Pancreas (tissue), 10 donors: ENCODE measurements around the gene MKRN2. TPM values are rescaled to one million over a fixed set of nuclear protein-coding genes. Genes with fewer than 3 reads are reported as not detected.

Experiments
- ATAC-seq, 4 donors: fragments of 200-7000 bp; cut with Tn5 transposase; one replicate each; pipeline versions ENCODE4 v1.8.0 to v1.9.1; 2020; ENCODE audit warnings: mild to moderate bottlenecking in 4 of 4, moderate library complexity in 4 of 4
- DNase-seq, 6 donors: peaks; one replicate each; pipeline ENCODE4 v3.0.0-alpha.2; 2020
- FAIRE-seq: peaks from 2 replicates; lab custom pipeline; 2012; peaks lifted over from hg19 to GRCh38; lab: Jason Lieb, UNC
- H3K27ac ChIP-seq, 4 donors: fragments of 200-600 bp; sonication (generic); 1 replicate in 3 of 4; 2 replicates in 1 of 4; pipeline versions ENCODE4 v1.5.0 to v1.8.0; 2020
- H3K27me3 ChIP-seq, 4 donors: fragments of 200-600 bp; one replicate each; pipeline ENCODE4 v1.8.0; 2021
- H3K36me3 ChIP-seq, 3 donors: fragments of 200-600 bp; sonication (generic) in 1 of 3; one replicate each; pipeline versions ENCODE4 v1.5.0 to v1.8.0; 2020 to 2021
- H3K4me1 ChIP-seq, 3 donors: fragments of 200-600 bp; one replicate each; pipeline ENCODE4 v1.8.0; 2021
- H3K4me3 ChIP-seq, 4 donors: fragments of 200-600 bp; sonication (generic) in 2 of 4; one replicate each; pipeline versions ENCODE4 v1.5.0 to v1.8.0; 2020 to 2021
- H3K9me3 ChIP-seq, 4 donors: fragments of 200-600 bp; one replicate each; pipeline ENCODE4 v1.8.0; 2021
- WGBS, 2 donors: extraction: QIAGEN DNeasy Blood & Tissue Kit; methylation state at CpG; one replicate each; pipeline ENCODE4 v1.1.7; 2013; 5-methylcytosine and 5-hydroxymethylcytosine counted together
- intact Hi-C, 3 donors: fragments of 100-400 bp; cut with DNase I; formaldehyde crosslinking; loops; one replicate each; pipeline versions ENCODE4 v1.11.1 to v1.14.2; 2022
- polyA plus RNA-seq, 2 donors: library from polyadenylated mRNA; stranded (reverse); fragments of 200-250 nt; gene quantifications; one replicate each; pipeline ENCODE4 v1.2.3, GENCODE V29; 2013
- total RNA-seq, 6 donors: library from RNA; stranded (reverse); fragmentation: NEBNext Ultra II Directional in 4 of 6; extraction: Animal tissue kit (Norgen Biotek cat#: 25700) in 4 of 6; gene quantifications; one replicate each; pipeline versions ENCODE4 v1.2.1 to v1.2.4, GENCODE V29; 2021 to 2023
- TF ChIP-seq, protein P1 (sequence below), 4 donors: fragments of 200-600 bp; sonication (generic) in 3 of 4; IDR thresholded peaks; one replicate each; pipeline versions ENCODE4 v1.5.0 to v1.8.0; 2021; ENCODE audit warnings: antibody characterized with exemption in 4 of 4
- donor health status: healthy with polysubstance abuse.
- donor health status: DM: no; HTN: no; CAD: no; lungs with moderate emphysema.
- donor health status: DM: no; HTN: no; CAD: no.
- donor health status: control.
- donor health status: control.
- donor health status: Bipolar disorder and iron deficiency.
- donor health status: DM: yes; HTN: yes; CAD: no.
- donor health status: DM: no; HTN: no; CAD: no.
- donor health status: DM: no; HTN: no; CAD: no.
- donor health status: DM: yes; HTN: yes; CAD: no.

MKRN2 gene
- total and polyA plus RNA-seq, 8 donors, result 8.5 to 17.0 (median 13.2) TPM

DNA sequence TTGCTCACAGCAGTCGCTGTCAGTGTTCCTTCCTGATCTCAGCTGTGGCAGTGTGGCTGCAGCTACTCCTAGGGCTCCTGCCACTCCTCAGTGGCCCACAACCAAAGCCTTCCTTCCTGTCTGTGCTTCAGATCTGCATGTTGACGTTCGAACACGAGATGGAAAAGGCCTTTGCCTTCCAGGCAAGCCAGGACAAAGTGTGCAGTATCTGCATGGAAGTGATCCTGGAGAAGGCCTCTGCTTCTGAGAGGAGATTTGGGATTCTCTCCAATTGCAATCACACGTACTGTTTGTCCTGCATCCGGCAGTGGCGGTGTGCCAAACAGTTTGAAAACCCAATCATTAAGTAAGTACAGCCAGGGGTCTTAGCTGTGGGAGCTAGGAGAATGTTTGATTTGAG is 17.8 kb downstream of the MKRN2 start:
- Histone ChIP-seq H3K27ac (no peak overlapping the region), H3K4me3 (no peak overlapping the region), H3K36me3 (peaks cover 0 to 73% (median 32%) of the 10 kb centered on the region in 3 donors), H3K27me3 (no peaks in the 10 kb centered on the region), H3K9me3 (no peaks in the 10 kb centered on the region), H3K4me1 (peaks cover 0 to 6% (median 4%) of the 10 kb centered on the region in 3 donors)
- ATAC-seq (no peak), FAIRE-seq (no peak), DNase-seq (no peak)
- TF ChIP-seq, protein P1, sequence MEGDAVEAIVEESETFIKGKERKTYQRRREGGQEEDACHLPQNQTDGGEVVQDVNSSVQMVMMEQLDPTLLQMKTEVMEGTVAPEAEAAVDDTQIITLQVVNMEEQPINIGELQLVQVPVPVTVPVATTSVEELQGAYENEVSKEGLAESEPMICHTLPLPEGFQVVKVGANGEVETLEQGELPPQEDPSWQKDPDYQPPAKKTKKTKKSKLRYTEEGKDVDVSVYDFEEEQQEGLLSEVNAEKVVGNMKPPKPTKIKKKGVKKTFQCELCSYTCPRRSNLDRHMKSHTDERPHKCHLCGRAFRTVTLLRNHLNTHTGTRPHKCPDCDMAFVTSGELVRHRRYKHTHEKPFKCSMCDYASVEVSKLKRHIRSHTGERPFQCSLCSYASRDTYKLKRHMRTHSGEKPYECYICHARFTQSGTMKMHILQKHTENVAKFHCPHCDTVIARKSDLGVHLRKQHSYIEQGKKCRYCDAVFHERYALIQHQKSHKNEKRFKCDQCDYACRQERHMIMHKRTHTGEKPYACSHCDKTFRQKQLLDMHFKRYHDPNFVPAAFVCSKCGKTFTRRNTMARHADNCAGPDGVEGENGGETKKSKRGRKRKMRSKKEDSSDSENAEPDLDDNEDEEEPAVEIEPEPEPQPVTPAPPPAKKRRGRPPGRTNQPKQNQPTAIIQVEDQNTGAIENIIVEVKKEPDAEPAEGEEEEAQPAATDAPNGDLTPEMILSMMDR (IDR thresholded peaks at IDR 0.05), result no peak
- WGBS, 2 donors, result 56 to 65% methylated on average over 7 of the region's 7 CpGs
- intact Hi-C loops, result no loop called here

DNA sequence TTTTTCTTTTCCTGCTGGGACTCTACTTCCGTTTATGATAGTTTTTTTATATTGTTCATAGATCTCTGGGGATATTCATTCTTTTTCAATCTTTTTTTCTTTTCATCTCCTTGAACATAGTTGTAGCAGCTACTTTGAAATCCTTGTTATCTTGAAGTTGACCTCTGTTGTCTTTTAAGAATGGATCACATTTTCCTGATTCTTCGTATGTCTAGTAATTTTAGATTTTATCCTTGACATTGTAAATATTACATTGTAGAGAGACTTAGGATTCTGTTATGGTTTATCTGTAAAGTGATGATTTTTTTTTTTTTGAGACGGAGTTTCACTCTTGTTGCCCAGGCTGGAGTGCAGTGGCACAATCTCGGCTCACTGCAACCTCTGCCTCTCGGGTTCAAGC is 20.5 kb downstream of the MKRN2 start:
- H3K9me3 ChIP-seq, result no peaks in the 10 kb centered on the region
- DNase-seq (no peak), ATAC-seq (no peak), FAIRE-seq (no peak)
- no peaks in the 10 kb centered on the region for H3K27me3 ChIP-seq
- TF ChIP-seq, protein P1 (IDR thresholded peaks at IDR 0.05), result no peak
- H3K4me1 ChIP-seq, result peaks cover 0 to 11% (median 6%) of the 10 kb centered on the region in 3 donors
- peaks cover 0 to 54% (median 26%) of the 10 kb centered on the region in 3 donors for H3K36me3 ChIP-seq
- WGBS, 2 donors, result 91 to 96% methylated on average over 5 of the region's 5 CpGs
- H3K27ac ChIP-seq, result no peak overlapping the region
- intact Hi-C loops, result no loop called here
- H3K4me3 ChIP-seq, result no peak overlapping the region

DNA sequence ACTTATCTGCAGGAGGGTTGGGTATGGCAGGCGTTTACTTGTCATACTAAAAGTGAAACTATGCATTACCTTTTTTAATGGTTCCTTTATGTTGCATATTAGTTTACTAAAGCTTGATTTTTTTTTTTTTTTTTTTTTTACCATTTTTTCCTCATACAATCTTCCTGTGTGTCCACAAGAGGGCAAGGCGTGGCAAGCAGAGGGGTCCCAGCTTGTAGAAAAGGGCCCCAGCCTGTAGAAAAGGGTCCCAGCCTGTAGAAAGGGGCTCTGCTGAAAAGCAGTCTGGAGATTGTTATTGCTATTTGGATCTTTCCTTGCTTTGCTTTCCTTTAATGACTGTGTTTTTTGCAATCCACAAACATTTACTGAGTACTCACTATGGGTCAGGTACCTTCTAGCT is 21.9 kb downstream of the MKRN2 start:
- H3K9me3 ChIP-seq, result no peaks in the 10 kb centered on the region
- DNase-seq (no peak), ATAC-seq (no peak), FAIRE-seq (no peak)
- intact Hi-C loops, result no loop called here
- WGBS, 2 donors, result 82 to 87% methylated on average over 2 of the region's 2 CpGs
- peaks cover 0 to 11% (median 6%) of the 10 kb centered on the region in 3 donors for H3K4me1 ChIP-seq
- TF ChIP-seq, protein P1 (IDR thresholded peaks at IDR 0.05), result no peak
- no peak overlapping the region for H3K4me3 ChIP-seq
- H3K36me3 ChIP-seq, result peaks cover 0 to 55% (median 26%) of the 10 kb centered on the region in 3 donors
- H3K27ac ChIP-seq, result no peak overlapping the region
- H3K27me3 ChIP-seq, result no peaks in the 10 kb centered on the region

DNA sequence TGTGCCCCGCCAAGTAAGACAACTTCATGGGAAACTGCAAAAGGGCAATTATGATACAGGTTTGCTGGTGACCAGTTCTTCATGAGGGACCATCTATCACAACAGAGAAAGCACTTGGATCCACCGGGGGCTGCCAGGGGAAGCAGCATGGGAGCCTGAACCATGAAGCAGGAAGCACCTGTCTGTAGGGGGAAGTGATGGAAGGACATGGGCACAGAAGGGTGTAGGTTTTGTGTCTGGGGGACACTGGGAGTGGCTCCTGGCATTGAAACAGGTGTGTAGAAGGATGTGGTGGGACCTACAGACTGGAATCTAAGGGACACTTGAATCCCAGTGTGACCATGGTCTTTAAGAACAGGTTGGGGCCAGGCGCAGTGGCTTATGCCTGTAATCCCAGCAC is 22.6 kb downstream of the MKRN2 start:
- Histone ChIP-seq H3K27me3 (no peaks in the 10 kb centered on the region), H3K9me3 (no peaks in the 10 kb centered on the region), H3K36me3 (peaks cover 0 to 55% (median 27%) of the 10 kb centered on the region in 3 donors), H3K4me3 (no peak overlapping the region), H3K27ac (peak overlapping the region in 2 of 4 donors; percentile 30 to 63), H3K4me1 (peaks cover 0 to 11% (median 6%) of the 10 kb centered on the region in 3 donors)
- no peak for DNase-seq
- no peak for FAIRE-seq
- TF ChIP-seq, protein P1 (IDR thresholded peaks at IDR 0.05), result no peak
- ATAC-seq, result no peak
- intact Hi-C loops, result no loop called here
- 79 to 85% methylated on average over 3 of the region's 3 CpGs for WGBS, 2 donors

DNA sequence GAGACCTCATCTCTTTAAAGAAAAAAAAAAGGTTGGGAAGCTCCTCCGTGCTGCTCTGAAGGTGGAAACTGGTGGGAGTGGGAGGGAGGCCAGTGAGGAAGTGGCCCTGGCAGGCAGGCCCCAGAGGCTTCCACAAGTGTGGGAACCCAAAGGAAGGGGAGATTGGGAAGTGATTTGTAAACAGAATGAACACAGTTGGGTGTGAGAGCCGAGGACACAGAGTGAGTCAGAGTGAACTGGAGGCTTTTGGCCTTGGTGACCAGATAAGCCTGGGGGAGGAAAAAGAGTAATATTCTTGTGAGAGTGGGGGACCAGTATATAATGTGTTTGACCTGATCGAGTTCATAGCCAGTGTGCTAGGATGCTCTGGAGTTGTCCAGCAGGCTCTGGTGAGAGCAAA is 23.0 kb downstream of the MKRN2 start:
- TF ChIP-seq, protein P1 (IDR thresholded peaks at IDR 0.05), result no peak
- ATAC-seq, result peak; percentile 74 to 85 (median 78)
- Histone ChIP-seq H3K36me3 (peaks cover 0 to 55% (median 29%) of the 10 kb centered on the region in 3 donors), H3K4me3 (no peak overlapping the region), H3K27ac (peak overlapping the region in 2 of 4 donors; percentile 30 to 63), H3K4me1 (peaks cover 0 to 11% (median 6%) of the 10 kb centered on the region in 3 donors), H3K27me3 (no peaks in the 10 kb centered on the region), H3K9me3 (no peaks in the 10 kb centered on the region)
- no peak for FAIRE-seq
- intact Hi-C loops, result no loop called here
- peak in 2 of 6 donors; percentile 20 to 30 for DNase-seq
- WGBS, 2 donors, result 23 to 34% methylated on average over 3 of the region's 3 CpGs
